H9 (cell line): ENCODE results near the gene GLUL. TPM values are rescaled to one million over a fixed set of nuclear protein-coding genes. Genes with fewer than 3 reads are reported as not detected.

Source experiments
- DNase-seq: peaks from one replicate; pipeline ENCODE4 v3.0.0-alpha.2; 2017
- H2AFZ ChIP-seq: one replicate; pipeline ENCODE4 v1.6.1; 2013; ENCODE audit warnings: mild to moderate bottlenecking, low read length, control low read depth, moderate library complexity
- H2AK5ac ChIP-seq: 2 replicates; pipeline ENCODE4 v1.6.1; 2013; ENCODE audit warnings: low read length, control low read depth, mixed read lengths; ENCODE audit not compliant: insufficient read length
- H2BK120ac ChIP-seq: one replicate; pipeline ENCODE4 v1.6.1; 2013; ENCODE audit warnings: low read depth, mild to moderate bottlenecking, low read length, control low read depth, inconsistent platforms; ENCODE audit not compliant: poor library complexity, severe bottlenecking
- H2BK12ac ChIP-seq: 2 replicates; pipeline ENCODE4 v1.6.1; 2013; ENCODE audit warnings: low read length, control low read depth, mixed read lengths, low read depth; ENCODE audit not compliant: insufficient read length
- H2BK15ac ChIP-seq: 2 replicates; pipeline ENCODE4 v1.6.1; 2013; ENCODE audit warnings: low read depth, low read length, control low read depth
- H2BK20ac ChIP-seq: one replicate; pipeline ENCODE4 v1.6.1; 2013; ENCODE audit warnings: low read depth, mild to moderate bottlenecking, low read length, control low read depth, inconsistent platforms; ENCODE audit not compliant: poor library complexity, severe bottlenecking
- H2BK5ac ChIP-seq: 2 replicates; pipeline ENCODE4 v1.6.1; 2013; ENCODE audit warnings: low read length, control low read depth, mixed read lengths; ENCODE audit not compliant: insufficient read length
- H3K14ac ChIP-seq: 2 replicates; pipeline ENCODE4 v1.6.1; 2013; ENCODE audit warnings: low read length, control low read depth; ENCODE audit not compliant: insufficient read depth
- H3K18ac ChIP-seq: 2 replicates; pipeline ENCODE4 v1.6.1; 2013; ENCODE audit warnings: low read depth, mild to moderate bottlenecking, mixed read lengths, low read length, control low read depth; ENCODE audit not compliant: insufficient read length
- H3K23ac ChIP-seq: 2 replicates; pipeline ENCODE4 v1.6.1; 2013; ENCODE audit warnings: low read length, control low read depth, mixed read lengths, low read depth; ENCODE audit not compliant: insufficient read length
- H3K23me2 ChIP-seq: 2 replicates; pipeline ENCODE4 v1.6.1; 2013; ENCODE audit warnings: low read depth, mild to moderate bottlenecking, mixed read lengths, low read length, control low read depth; ENCODE audit not compliant: insufficient read length, poor library complexity, severe bottlenecking
- H3K27ac ChIP-seq: 2 replicates; pipeline ENCODE4 v1.5.1; 2013; ENCODE audit warnings: low read length, control low read depth, mixed read lengths, low read depth; ENCODE audit not compliant: insufficient read length
- H3K27me3 ChIP-seq: 2 replicates; pipeline ENCODE4 v1.6.1; 2013; ENCODE audit warnings: low read length, control low read depth, inconsistent platforms; ENCODE audit not compliant: insufficient read depth
- H3K4ac ChIP-seq: 2 replicates; pipeline ENCODE4 v1.6.1; 2013; ENCODE audit warnings: low read depth, mild to moderate bottlenecking, control low read depth, inconsistent platforms, low read length, moderate library complexity
- H3K4me1 ChIP-seq: 2 replicates; pipeline ENCODE4 v1.6.1; 2013; ENCODE audit warnings: low read length, control low read depth, inconsistent platforms; ENCODE audit not compliant: insufficient read depth
- H3K4me2 ChIP-seq: 2 replicates; pipeline ENCODE4 v1.6.1; 2013; ENCODE audit warnings: low read length, control low read depth, mixed read lengths; ENCODE audit not compliant: insufficient read length, insufficient read depth
- H3K56ac ChIP-seq: 2 replicates; pipeline ENCODE4 v1.6.1; 2013; ENCODE audit warnings: low read depth, mild to moderate bottlenecking, mixed read lengths, low read length, control low read depth; ENCODE audit not compliant: insufficient read length
- H3K79me1 ChIP-seq: 2 replicates; pipeline ENCODE4 v1.6.1; 2013; ENCODE audit warnings: low read depth, mild to moderate bottlenecking, moderate library complexity, low read length, control low read depth, inconsistent platforms; ENCODE audit not compliant: insufficient read depth, poor library complexity, severe bottlenecking
- H3K79me2 ChIP-seq: 2 replicates; pipeline ENCODE4 v1.6.1; 2013; ENCODE audit warnings: low read length, control low read depth, inconsistent platforms; ENCODE audit not compliant: insufficient read depth
- H3K9ac ChIP-seq: 2 replicates; pipeline ENCODE4 v1.6.1; 2013; ENCODE audit warnings: low read length, control low read depth, mixed read lengths; ENCODE audit not compliant: insufficient read length; ENCODE audit errors: extremely low read depth
- H3K9me3 ChIP-seq: one replicate; pipeline ENCODE4 v1.6.1; 2013; ENCODE audit warnings: low read depth, low read length, inconsistent platforms; ENCODE audit not compliant: control insufficient read depth
- H3T11ph ChIP-seq: one replicate; pipeline ENCODE4 v1.6.1; 2013; ENCODE audit warnings: mild to moderate bottlenecking, low read length, control low read depth, inconsistent platforms
- H4K20me1 ChIP-seq: one replicate; pipeline ENCODE4 v1.6.1; 2013; ENCODE audit not compliant: control insufficient read depth, insufficient read length, insufficient read depth
- H4K5ac ChIP-seq: 2 replicates; pipeline ENCODE4 v1.6.1; 2013; ENCODE audit warnings: low read depth, mild to moderate bottlenecking, mixed read lengths, low read length, control low read depth; ENCODE audit not compliant: insufficient read length
- H4K8ac ChIP-seq: replicated peaks from 2 replicates; pipeline ENCODE4 v1.6.1; 2013; ENCODE audit warnings: low read length, control low read depth, mixed read lengths, low read depth; ENCODE audit not compliant: insufficient read length
- H4K91ac ChIP-seq: 2 replicates; pipeline ENCODE4 v1.6.1; 2013; ENCODE audit warnings: low read depth, mild to moderate bottlenecking, moderate library complexity, mixed read lengths, low read length, control low read depth; ENCODE audit not compliant: insufficient read length
- H3K27ac Mint-ChIP-seq, 3 experiments: 2 replicates in 2 of 3; 3 replicates in 1 of 3; pipeline ENCODE4 v1.8.0; 2020 to 2021; ENCODE audit warnings: mixed read lengths in 3 of 3, mild to moderate bottlenecking in 1 of 3, moderate library complexity in 1 of 3
- H3K27me3 Mint-ChIP-seq: 2 replicates; pipeline ENCODE4 v1.8.0; 2021; ENCODE audit warnings: low read depth, mild to moderate bottlenecking, moderate library complexity, mixed read lengths
- H3K36me3 Mint-ChIP-seq, 3 experiments: 2 replicates in 2 of 3; 3 replicates in 1 of 3; pipeline ENCODE4 v1.8.0; 2020 to 2021; ENCODE audit warnings: low read depth in 3 of 3, mixed read lengths in 3 of 3; ENCODE audit not compliant: insufficient read depth in 1 of 3
- H3K4me1 Mint-ChIP-seq, 2 experiments: 2 replicates each; pipeline ENCODE4 v1.8.0; 2020; ENCODE audit warnings: mixed read lengths in 2 of 2
- H3K4me3 Mint-ChIP-seq, 2 experiments: 2 replicates in 1 of 2; 3 replicates in 1 of 2; pipeline ENCODE4 v1.8.0; 2020 to 2021; ENCODE audit warnings: mild to moderate bottlenecking in 2 of 2, mixed read lengths in 2 of 2, moderate library complexity in 1 of 2
- H3K9me3 Mint-ChIP-seq, 2 experiments: 2 replicates in 1 of 2; 3 replicates in 1 of 2; pipeline ENCODE4 v1.8.0; 2020; ENCODE audit warnings: mild to moderate bottlenecking in 2 of 2, mixed read lengths in 2 of 2, moderate library complexity in 1 of 2
- WGBS: extraction: QIAGEN DNeasy Blood & Tissue Kit; methylation state at CpG from one replicate; pipeline ENCODE4 v1.1.7; 2013; ENCODE audit warnings: missing lambda C conversion rate, low lambda C conversion rate, mixed read lengths; ENCODE audit not compliant: insufficient read length; ENCODE audit errors: extremely low coverage; 5-methylcytosine and 5-hydroxymethylcytosine counted together
- total RNA-seq: library from RNA; stranded (reverse); gene quantifications from 2 replicates; pipeline ENCODE4 v1.2.1, GENCODE V29; 2021
- TF ChIP-seq, protein P1 (sequence below): fragments of 200-600 bp; sonication (generic); conservative IDR thresholded peaks from 3 replicates; pipeline ENCODE4 v1.8.0; 2021; ENCODE audit warnings: antibody characterized with exemption, mild to moderate bottlenecking

GLUL gene
- total RNA-seq, 1 experiment from 2014 or later: 332 TPM

DNA sequence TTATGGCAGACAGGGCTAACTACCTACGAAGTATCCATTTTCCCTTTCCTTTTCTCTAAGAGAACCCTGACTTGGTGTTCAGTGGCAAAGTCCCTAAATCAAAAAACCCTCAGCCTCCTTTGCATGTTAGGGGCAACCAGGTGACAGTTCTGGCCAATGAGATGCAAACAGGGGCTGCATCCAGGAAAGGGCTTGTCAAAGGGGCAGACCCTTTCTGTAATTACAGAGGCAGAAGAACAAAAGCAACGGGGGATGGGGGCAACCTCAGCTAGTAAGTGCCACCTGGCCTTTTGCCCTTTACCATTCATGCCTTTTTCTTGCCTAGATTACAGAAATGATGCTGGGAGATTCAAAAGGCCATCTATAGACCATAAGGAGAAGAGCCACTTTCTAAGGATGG lies 34.4 kb downstream of the GLUL start:
- H3K9me3 ChIP-seq: no peaks in the 10 kb centered on the region
- H2BK12ac ChIP-seq: no peak overlapping the region
- no peaks in the 10 kb centered on the region for H3K36me3 Mint-ChIP-seq
- H3K18ac ChIP-seq: no peak overlapping the region
- H3T11ph ChIP-seq: no peak overlapping the region
- H3K9ac ChIP-seq: no peak overlapping the region
- no peak overlapping the region for H4K8ac ChIP-seq
- peaks cover 25 to 38% of the 10 kb centered on the region in 2 experiments for H3K4me1 Mint-ChIP-seq
- peak; percentile 42 for DNase-seq
- H3K79me2 ChIP-seq: no peaks in the 10 kb centered on the region
- H2AK5ac ChIP-seq: no peak overlapping the region
- no peak overlapping the region for H3K14ac ChIP-seq
- H3K27ac ChIP-seq: no peak overlapping the region
- no peak overlapping the region for H2BK15ac ChIP-seq
- no peaks in the 10 kb centered on the region for H3K27me3 Mint-ChIP-seq
- no peak overlapping the region for H3K4me2 ChIP-seq
- H3K4ac ChIP-seq: no peak overlapping the region
- no peaks in the 10 kb centered on the region for H4K20me1 ChIP-seq
- no peak overlapping the region for H2BK20ac ChIP-seq
- H3K9me3 Mint-ChIP-seq: no peaks in the 10 kb centered on the region; a peak in 1 of 5 replicates
- TF ChIP-seq, protein P1, sequence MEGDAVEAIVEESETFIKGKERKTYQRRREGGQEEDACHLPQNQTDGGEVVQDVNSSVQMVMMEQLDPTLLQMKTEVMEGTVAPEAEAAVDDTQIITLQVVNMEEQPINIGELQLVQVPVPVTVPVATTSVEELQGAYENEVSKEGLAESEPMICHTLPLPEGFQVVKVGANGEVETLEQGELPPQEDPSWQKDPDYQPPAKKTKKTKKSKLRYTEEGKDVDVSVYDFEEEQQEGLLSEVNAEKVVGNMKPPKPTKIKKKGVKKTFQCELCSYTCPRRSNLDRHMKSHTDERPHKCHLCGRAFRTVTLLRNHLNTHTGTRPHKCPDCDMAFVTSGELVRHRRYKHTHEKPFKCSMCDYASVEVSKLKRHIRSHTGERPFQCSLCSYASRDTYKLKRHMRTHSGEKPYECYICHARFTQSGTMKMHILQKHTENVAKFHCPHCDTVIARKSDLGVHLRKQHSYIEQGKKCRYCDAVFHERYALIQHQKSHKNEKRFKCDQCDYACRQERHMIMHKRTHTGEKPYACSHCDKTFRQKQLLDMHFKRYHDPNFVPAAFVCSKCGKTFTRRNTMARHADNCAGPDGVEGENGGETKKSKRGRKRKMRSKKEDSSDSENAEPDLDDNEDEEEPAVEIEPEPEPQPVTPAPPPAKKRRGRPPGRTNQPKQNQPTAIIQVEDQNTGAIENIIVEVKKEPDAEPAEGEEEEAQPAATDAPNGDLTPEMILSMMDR: no peak
- no peak overlapping the region for H4K91ac ChIP-seq
- no peak overlapping the region for H2BK120ac ChIP-seq
- no peaks in the 10 kb centered on the region for H3K23me2 ChIP-seq
- no peaks in the 10 kb centered on the region for H3K27me3 ChIP-seq
- no peak overlapping the region for H3K56ac ChIP-seq
- no peak overlapping the region for H3K27ac Mint-ChIP-seq
- H3K79me1 ChIP-seq: no peaks in the 10 kb centered on the region
- H2BK5ac ChIP-seq: no peak overlapping the region
- WGBS: no CpG with 5 or more reads among the region's 2 CpGs
- peak overlapping the region in 1 of 2 experiments; percentile 13; a peak in 2 of 5 replicates for H3K4me3 Mint-ChIP-seq
- H2AFZ ChIP-seq: no peak overlapping the region
- H4K5ac ChIP-seq: no peak overlapping the region
- H3K23ac ChIP-seq: no peak overlapping the region
- H3K4me1 ChIP-seq: peaks cover 3% of the 10 kb centered on the region; the same call in 1 of the 2 replicates
